Hepatocyte (in vitro differentiated cells): ENCODE results near the gene CFAP92.

Source experiments
- EZH2 ChIP-seq: fragments of 200-600 bp; sonication (generic); IDR thresholded peaks from 2 replicates; pipeline ENCODE4 v1.6.1; 2016; ENCODE audit warnings: antibody characterized with exemption, mild to moderate bottlenecking, borderline replicate concordance
- TF ChIP-seq, protein P1 (sequence below): fragments of 200-600 bp; sonication (generic); IDR thresholded peaks from 2 replicates; pipeline ENCODE4 v1.5.1; 2016; ENCODE audit warnings: antibody characterized with exemption, mild to moderate bottlenecking; ENCODE audit not compliant: poor library complexity

DNA sequence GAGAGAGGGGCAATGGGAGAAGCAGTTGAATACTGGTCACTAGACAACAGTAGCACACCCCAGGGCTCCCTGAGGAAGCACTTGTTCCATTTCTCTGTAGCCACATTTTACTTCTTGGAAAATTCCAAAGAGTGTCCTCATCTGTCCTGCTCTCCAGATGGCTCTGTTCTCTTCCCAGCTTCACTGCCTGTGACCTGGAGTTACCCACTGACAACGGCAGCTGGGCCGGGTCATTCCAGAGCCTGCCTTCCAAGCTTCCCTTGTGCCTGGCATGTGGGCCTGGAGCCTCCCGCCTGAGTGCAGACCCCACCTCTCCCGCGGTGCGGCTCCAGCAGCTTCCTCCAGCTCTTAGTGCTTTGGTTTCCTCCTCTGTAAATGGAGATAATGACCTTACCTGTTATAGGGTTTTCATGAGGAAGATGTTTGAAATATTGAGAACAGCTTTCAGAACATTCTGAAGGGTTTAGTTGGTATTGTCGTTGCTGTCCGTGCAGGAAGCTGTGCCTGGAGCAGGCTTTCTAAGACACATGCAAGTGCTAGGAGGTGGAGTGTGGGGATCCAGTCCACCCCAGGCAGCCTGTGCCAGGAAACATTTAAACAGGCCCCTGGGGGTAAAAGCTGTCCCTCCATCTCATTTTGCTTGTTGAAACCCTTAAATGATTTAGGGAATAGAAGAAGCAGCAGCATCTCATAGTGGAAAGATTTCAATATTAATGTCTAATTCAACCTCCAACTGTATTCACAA, 32.0 kb upstream of the CFAP92 start:
- TF ChIP-seq, protein P1, sequence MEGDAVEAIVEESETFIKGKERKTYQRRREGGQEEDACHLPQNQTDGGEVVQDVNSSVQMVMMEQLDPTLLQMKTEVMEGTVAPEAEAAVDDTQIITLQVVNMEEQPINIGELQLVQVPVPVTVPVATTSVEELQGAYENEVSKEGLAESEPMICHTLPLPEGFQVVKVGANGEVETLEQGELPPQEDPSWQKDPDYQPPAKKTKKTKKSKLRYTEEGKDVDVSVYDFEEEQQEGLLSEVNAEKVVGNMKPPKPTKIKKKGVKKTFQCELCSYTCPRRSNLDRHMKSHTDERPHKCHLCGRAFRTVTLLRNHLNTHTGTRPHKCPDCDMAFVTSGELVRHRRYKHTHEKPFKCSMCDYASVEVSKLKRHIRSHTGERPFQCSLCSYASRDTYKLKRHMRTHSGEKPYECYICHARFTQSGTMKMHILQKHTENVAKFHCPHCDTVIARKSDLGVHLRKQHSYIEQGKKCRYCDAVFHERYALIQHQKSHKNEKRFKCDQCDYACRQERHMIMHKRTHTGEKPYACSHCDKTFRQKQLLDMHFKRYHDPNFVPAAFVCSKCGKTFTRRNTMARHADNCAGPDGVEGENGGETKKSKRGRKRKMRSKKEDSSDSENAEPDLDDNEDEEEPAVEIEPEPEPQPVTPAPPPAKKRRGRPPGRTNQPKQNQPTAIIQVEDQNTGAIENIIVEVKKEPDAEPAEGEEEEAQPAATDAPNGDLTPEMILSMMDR, result no peak
- TF ChIP-seq EZH2, result no peak
